CD4-positive, alpha-beta memory T cell (primary cell): ENCODE data around the gene RPL12. TPM values are rescaled to one million over a fixed set of nuclear protein-coding genes. Genes with fewer than 3 reads are reported as not detected.

Source experiments
- CTCF ChIA-PET: fragments of 350-600 bp; sonication (Branson Sonifier 250); formaldehyde crosslinking; loops from one replicate; lab custom pipeline; 2021; ENCODE audit warnings: inconsistent platforms; ENCODE audit not compliant: partially characterized antibody; lab: Charles Lee
- POLR2A ChIA-PET: fragments of 350-600 bp; sonication (Branson Sonifier 250); formaldehyde crosslinking; loops from one replicate; lab custom pipeline; 2021; ENCODE audit not compliant: partially characterized antibody; lab: Charles Lee
- DNase-seq, 5 donors: peaks; one replicate each; pipeline versions ENCODE4 v3.0.0 to v3.0.0-alpha.2; 2020 to 2022; ENCODE audit warnings: mixed read lengths in 1 of 5
- H3K27ac ChIP-seq: one replicate; pipeline ENCODE4 v1.7.0; 2013; ENCODE audit warnings: low read depth, low read length
- H3K27me3 ChIP-seq: 2 replicates; pipeline ENCODE4 v1.7.0; 2013; ENCODE audit warnings: mild to moderate bottlenecking, low read length, moderate library complexity; ENCODE audit not compliant: insufficient read depth
- H3K36me3 ChIP-seq: 2 replicates; pipeline ENCODE4 v1.7.0; 2013; ENCODE audit warnings: mild to moderate bottlenecking, low read length, moderate library complexity; ENCODE audit not compliant: insufficient read depth
- H3K4me1 ChIP-seq: 2 replicates; pipeline ENCODE4 v1.7.0; 2013; ENCODE audit warnings: mild to moderate bottlenecking, low read length, moderate library complexity; ENCODE audit not compliant: insufficient read depth
- H3K4me3 ChIP-seq, 2 donors: one replicate each; pipeline ENCODE4 v1.7.0; 2013; ENCODE audit warnings: low read length in 2 of 2, mild to moderate bottlenecking in 1 of 2
- H3K9me3 ChIP-seq, 2 donors: one replicate each; pipeline ENCODE4 v1.7.0; 2013; ENCODE audit warnings: low read length in 2 of 2, control low read depth in 1 of 2; ENCODE audit not compliant: control insufficient read depth in 1 of 2
- H3K27ac Mint-ChIP-seq, 7 donors: one replicate each; pipeline ENCODE4 v1.8.0; 2020 to 2021; ENCODE audit warnings: mixed read lengths in 7 of 7, mild to moderate bottlenecking in 6 of 7, inconsistent platforms in 3 of 7, moderate library complexity in 3 of 7
- H3K27me3 Mint-ChIP-seq, 2 donors: one replicate each; pipeline ENCODE4 v1.8.0; 2020 to 2021; ENCODE audit warnings: mixed read lengths in 2 of 2
- H3K36me3 Mint-ChIP-seq, 2 donors: one replicate each; pipeline ENCODE4 v1.8.0; 2020 to 2021; ENCODE audit warnings: mixed read lengths in 2 of 2, inconsistent platforms in 1 of 2, mild to moderate bottlenecking in 1 of 2
- H3K4me1 Mint-ChIP-seq, 4 donors: one replicate each; pipeline ENCODE4 v1.8.0; 2020 to 2021; ENCODE audit warnings: mixed read lengths in 4 of 4, mild to moderate bottlenecking in 1 of 4
- H3K4me3 Mint-ChIP-seq, 8 donors: one replicate each; pipeline ENCODE4 v1.8.0; 2020 to 2021; ENCODE audit warnings: mixed read lengths in 8 of 8, mild to moderate bottlenecking in 7 of 8, moderate library complexity in 6 of 8, inconsistent platforms in 3 of 8
- H3K9me3 Mint-ChIP-seq, 8 donors: one replicate each; pipeline ENCODE4 v1.8.0; 2020 to 2021; ENCODE audit warnings: mixed read lengths in 8 of 8, mild to moderate bottlenecking in 5 of 8, inconsistent platforms in 3 of 8, moderate library complexity in 1 of 8
- intact Hi-C: fragments of 100-400 bp; cut with micrococcal nuclease; formaldehyde crosslinking; loops from one replicate; pipeline ENCODE4 v1.15.1; 2023
- polyA plus RNA-seq, 2 donors: library from polyadenylated mRNA; unstranded; fragments of 300-500 nt; fragmentation: Illumina TruSeq; gene quantifications; one replicate each; pipeline ENCODE4 v1.2.3, GENCODE V29; 2021
- total RNA-seq, 2 experiments: library from RNA; stranded (reverse); gene quantifications; one replicate each; pipeline ENCODE4 v1.2.3, GENCODE V29; 2021

RPL12 gene
- total and polyA plus RNA-seq, 4 experiments from 2014 or later: 1,304 to 1,786 (median 1,643) TPM

DNA sequence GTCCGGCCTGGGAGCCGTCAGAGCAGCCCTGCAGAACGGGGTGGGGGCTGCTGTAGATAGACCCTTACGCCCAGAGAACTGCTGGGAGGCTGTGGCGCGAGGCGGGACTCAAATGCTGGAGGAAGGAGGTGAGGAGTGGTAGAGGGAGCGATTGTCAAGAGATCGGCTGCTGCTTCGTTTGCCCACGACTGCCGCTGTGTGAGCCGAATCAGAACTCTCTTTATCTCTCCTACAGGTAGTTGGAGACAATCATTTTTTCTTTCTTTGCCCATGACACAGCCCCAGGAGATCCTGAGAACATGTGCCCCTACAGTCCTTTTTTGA, 26.6 kb downstream of the RPL12 start:
- intact Hi-C loops: loop anchor here (1.0 to 2.0 kb wide), 6 partner anchors 27 to 361 kb away; partner anchors contain the start of genes LRSAM1, RPL12 and SLC2A8
- peaks cover 44% of the 10 kb centered on the region for H3K4me1 ChIP-seq
- CTCF ChIA-PET: interaction anchor here (1.3 kb wide), 1 partner anchor 201 kb away, joined by 4 read pairs; no protein-coding TSS in a partner anchor
- POLR2A ChIA-PET: interaction anchor here (0.7 to 4.2 kb wide), 9 partner anchors 8 to 210 kb away, joined by 3 to 67 read pairs (median 3); partner anchors contain the start of genes LRSAM1, RPL12 and SLC2A8
- Mint-ChIP-seq H3K9me3 (no peaks in the 10 kb centered on the region), H3K4me3 (peak overlapping the region; percentile 97 to 100 (median 99)), H3K36me3 (peaks cover 11 to 25% of the 10 kb centered on the region in 2 donors), H3K27ac (peak overlapping the region; percentile 94 to 99 (median 96)), H3K4me1 (peaks cover 20 to 60% (median 38%) of the 10 kb centered on the region in 4 donors), H3K27me3 (no peaks in the 10 kb centered on the region)
- peak overlapping the region; percentile 80 for H3K27ac ChIP-seq
- H3K4me3 ChIP-seq: peak overlapping the region; percentile 87 to 92
- DNase-seq: peak in 1 of 5 donors; percentile 63
- peaks cover under 1% of the 10 kb centered on the region for H3K36me3 ChIP-seq
- H3K27me3 ChIP-seq: no peaks in the 10 kb centered on the region
- H3K9me3 ChIP-seq: no peaks in the 10 kb centered on the region

- ChIA-PET CTCF (interaction anchor here (1.3 kb wide), 1 partner anchor 200 kb away, joined by 4 read pairs; no protein-coding TSS in a partner anchor), POLR2A (interaction anchor here (0.7 to 4.2 kb wide), 9 partner anchors 8 to 209 kb away, joined by 3 to 67 read pairs (median 3); partner anchors contain the start of genes LRSAM1, RPL12 and SLC2A8)
- intact Hi-C loops: loop anchor here (1.0 to 2.0 kb wide), 6 partner anchors 27 to 361 kb away; partner anchors contain the start of genes LRSAM1, RPL12 and SLC2A8
- Histone ChIP-seq H3K9me3 (no peaks in the 10 kb centered on the region), H3K4me3 (peak within 1 kb of the TSS; percentile 87 to 92), H3K27me3 (no peaks in the 10 kb centered on the region), H3K27ac (peak within 1 kb of the TSS; percentile 80), H3K36me3 (no peaks in the 10 kb centered on the region), H3K4me1 (peaks cover 46% of the 10 kb centered on the region)
- Mint-ChIP-seq H3K4me1 (peaks cover 20 to 60% (median 38%) of the 10 kb centered on the region in 4 donors), H3K27me3 (no peaks in the 10 kb centered on the region), H3K9me3 (no peaks in the 10 kb centered on the region), H3K36me3 (peaks cover 11 to 25% of the 10 kb centered on the region in 2 donors), H3K4me3 (peak within 1 kb of the TSS; percentile 97 to 100 (median 99)), H3K27ac (peak within 1 kb of the TSS; percentile 94 to 99 (median 96))
- DNase-seq: peak; percentile 87 to 90 (median 89)
Observed at GRCh38 chr9:127423934-127424675, 27.1 kb downstream of the RPL12 start, which contains the start of gene ZNF79. Gene ZNF79, plus strand, starts transcription at chr9:127424382. Its CDS starts 406 bp downstream, at chr9:127424788.

- ChIA-PET POLR2A (interaction anchor here (1.3 to 4.2 kb wide), 5 partner anchors 9 to 32 kb away, joined by 3 to 67 read pairs (median 3); partner anchors contain the start of genes LRSAM1, RPL12 and SLC2A8), CTCF (interaction anchor here (1.3 kb wide), 1 partner anchor 200 kb away, joined by 4 read pairs; no protein-coding TSS in a partner anchor)
- Mint-ChIP-seq H3K4me3 (peak overlapping the region; percentile 97 to 100 (median 99)), H3K9me3 (no peaks in the 10 kb centered on the region), H3K36me3 (peaks cover 8 to 21% of the 10 kb centered on the region in 2 donors), H3K27me3 (no peaks in the 10 kb centered on the region), H3K27ac (peak overlapping the region; percentile 94 to 99 (median 96)), H3K4me1 (peaks cover 23 to 57% (median 40%) of the 10 kb centered on the region in 4 donors)
- intact Hi-C loops: no loop called here
- DNase-seq: no peak
- H3K4me3 ChIP-seq: peak overlapping the region; percentile 87 to 92
- H3K4me1 ChIP-seq: peaks cover 48% of the 10 kb centered on the region
- no peaks in the 10 kb centered on the region for H3K9me3 ChIP-seq
- H3K36me3 ChIP-seq: no peaks in the 10 kb centered on the region
- no peaks in the 10 kb centered on the region for H3K27me3 ChIP-seq
- peak overlapping the region; percentile 80 for H3K27ac ChIP-seq
Observed at GRCh38 chr9:127423476-127423933, 27.7 kb downstream of the RPL12 start.

DNA sequence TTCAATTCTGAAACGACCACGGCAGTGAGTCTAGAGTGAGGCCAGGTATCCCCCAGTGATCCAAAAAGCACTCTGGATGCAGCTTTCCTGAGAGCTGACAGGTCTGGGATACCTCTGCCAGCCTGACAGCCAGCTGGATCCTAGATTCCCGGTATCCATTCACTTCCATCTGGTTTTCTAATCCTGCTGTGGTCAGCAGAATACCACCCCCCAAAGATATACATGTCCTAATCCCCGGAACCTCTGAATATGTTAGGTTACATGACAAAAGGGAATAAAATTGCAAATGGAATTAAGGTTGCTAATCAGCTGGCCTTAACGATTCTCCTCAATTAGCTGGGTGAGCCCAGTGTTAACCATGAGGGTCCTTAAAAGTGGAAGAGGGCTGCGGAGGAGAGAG, 28.4 kb downstream of the RPL12 start:
- POLR2A ChIA-PET: interaction anchor here (4.2 kb wide), 1 partner anchor 28 kb away, joined by 67 read pairs; the partner anchor contains the start of genes LRSAM1 and RPL12
- peak overlapping the region in 1 of 7 donors; percentile 99 for H3K27ac Mint-ChIP-seq
- no peak for DNase-seq
- H3K4me3 Mint-ChIP-seq: peak overlapping the region in 4 of 8 donors; percentile 97 to 100 (median 99)
- no peak overlapping the region for H3K27ac ChIP-seq
- H3K9me3 ChIP-seq: no peaks in the 10 kb centered on the region
- peaks cover 5 to 18% of the 10 kb centered on the region in 2 donors for H3K36me3 Mint-ChIP-seq
- H3K4me1 Mint-ChIP-seq: peaks cover 23 to 52% (median 36%) of the 10 kb centered on the region in 4 donors
- no peaks in the 10 kb centered on the region for H3K36me3 ChIP-seq
- CTCF ChIA-PET: no interaction called here
- H3K27me3 ChIP-seq: no peaks in the 10 kb centered on the region
- H3K4me3 ChIP-seq: no peak overlapping the region
- H3K4me1 ChIP-seq: peaks cover 42% of the 10 kb centered on the region
- intact Hi-C loops: no loop called here
- no peaks in the 10 kb centered on the region for H3K27me3 Mint-ChIP-seq
- no peaks in the 10 kb centered on the region for H3K9me3 Mint-ChIP-seq

GRCh38 chr9:127422133-127422782, 28.9 kb downstream of the RPL12 start:
- CTCF ChIA-PET: no interaction called here
- Mint-ChIP-seq H3K27me3 (peaks cover 0 to 1% of the 10 kb centered on the region in 2 donors), H3K4me3 (no peak overlapping the region), H3K4me1 (peaks cover 23 to 50% (median 36%) of the 10 kb centered on the region in 4 donors), H3K27ac (no peak overlapping the region), H3K9me3 (no peaks in the 10 kb centered on the region), H3K36me3 (peaks cover 5 to 18% of the 10 kb centered on the region in 2 donors)
- intact Hi-C loops: no loop called here
- Histone ChIP-seq H3K27ac (no peak overlapping the region), H3K4me1 (peaks cover 42% of the 10 kb centered on the region), H3K9me3 (no peaks in the 10 kb centered on the region), H3K4me3 (no peak overlapping the region), H3K36me3 (no peaks in the 10 kb centered on the region), H3K27me3 (no peaks in the 10 kb centered on the region)
- no peak for DNase-seq
- POLR2A ChIA-PET: interaction anchor here (4.2 kb wide), 1 partner anchor 29 kb away, joined by 67 read pairs; the partner anchor contains the start of genes LRSAM1 and RPL12

DNA sequence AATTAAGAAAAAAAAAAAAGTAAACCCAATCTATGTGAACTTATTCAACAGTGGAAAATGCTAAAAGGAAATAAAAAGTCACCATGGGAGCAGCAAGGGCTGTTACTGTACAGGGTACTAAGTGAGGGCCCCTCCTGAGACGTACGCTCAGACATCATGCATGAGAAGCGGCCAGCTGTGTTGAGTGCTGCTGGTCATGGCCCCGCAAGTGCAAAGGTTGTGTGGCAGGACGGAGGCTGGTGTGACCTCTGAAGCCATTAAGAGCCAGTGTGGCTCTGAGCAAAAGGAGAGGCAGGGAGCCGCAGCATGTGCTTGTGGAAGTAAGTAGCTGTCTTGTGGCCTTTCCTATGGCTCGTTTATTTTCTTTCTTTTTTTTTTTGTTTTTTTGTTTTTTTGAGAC, 30.1 kb downstream of the RPL12 start:
- Histone ChIP-seq H3K27ac (no peak overlapping the region), H3K36me3 (no peaks in the 10 kb centered on the region), H3K4me3 (no peak overlapping the region), H3K9me3 (no peaks in the 10 kb centered on the region), H3K27me3 (no peaks in the 10 kb centered on the region), H3K4me1 (peaks cover 34% of the 10 kb centered on the region)
- ChIA-PET CTCF (no interaction called here), POLR2A (interaction anchor here (5.9 kb wide), 1 partner anchor 30 kb away, joined by 30 read pairs; the partner anchor contains the start of genes LRSAM1 and RPL12)
- H3K4me1 Mint-ChIP-seq: peaks cover 17 to 40% (median 29%) of the 10 kb centered on the region in 4 donors
- H3K4me3 Mint-ChIP-seq: no peak overlapping the region
- peaks cover 0 to 3% of the 10 kb centered on the region in 2 donors for H3K27me3 Mint-ChIP-seq
- H3K36me3 Mint-ChIP-seq: peaks cover 0 to 11% of the 10 kb centered on the region in 2 donors
- no peaks in the 10 kb centered on the region for H3K9me3 Mint-ChIP-seq
- no peak for DNase-seq
- no peak overlapping the region for H3K27ac Mint-ChIP-seq
- intact Hi-C loops: no loop called here
